HG03520 (cell line): Measurements from ENCODE around the gene BCAR3.
A peak's percentile ranks its signal among the peaks of the same experiment; 100 is the strongest.

ENCODE experiments used
- ATAC-seq: cut with Tn5 transposase; IDR thresholded peaks from one replicate; pipeline ENCODE4 v1.9.1; 2021; ENCODE audit warnings: mild to moderate bottlenecking, moderate library complexity; ENCODE audit not compliant: unreplicated experiment

BCAR3 gene

GRCh38 chr1:93681101-93681988 is at the start of gene BCAR3:
BCAR3 (minus strand) TSS chr1:93681837; CDS start chr1:93674930, 6,907 bp downstream.
- ATAC-seq = peak; percentile 56

- no peak for ATAC-seq
These were observed 49.0 kb upstream of the BCAR3 start for GRCh38 chr1:93730621-93731020.

DNA sequence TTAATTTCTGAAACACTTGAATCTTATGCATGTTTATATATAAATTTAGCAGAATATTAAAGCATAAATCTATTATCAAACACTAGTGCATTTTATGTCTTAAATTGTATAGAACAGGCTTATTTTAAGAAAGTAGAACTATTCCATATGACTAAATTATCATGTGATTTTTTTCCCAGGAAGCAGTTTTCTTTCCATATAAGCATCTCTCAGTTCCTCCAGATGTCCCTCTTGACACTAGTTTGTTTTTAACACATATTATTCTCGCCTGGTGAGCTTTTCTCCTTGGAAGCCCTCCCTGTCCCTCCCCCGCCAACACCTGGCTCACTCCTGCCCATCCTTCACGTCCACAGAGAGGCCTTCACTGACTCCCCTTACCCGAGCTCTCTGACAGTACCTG is 48.3 kb upstream of the BCAR3 start:
- no peak for ATAC-seq

- ATAC-seq = peak; percentile 76
These were observed 47.9 kb upstream of the BCAR3 start for GRCh38 chr1:93729502-93729901.

GRCh38 chr1:93728480-93729131 is 47.0 kb upstream of the BCAR3 start:
- no peak for ATAC-seq

DNA sequence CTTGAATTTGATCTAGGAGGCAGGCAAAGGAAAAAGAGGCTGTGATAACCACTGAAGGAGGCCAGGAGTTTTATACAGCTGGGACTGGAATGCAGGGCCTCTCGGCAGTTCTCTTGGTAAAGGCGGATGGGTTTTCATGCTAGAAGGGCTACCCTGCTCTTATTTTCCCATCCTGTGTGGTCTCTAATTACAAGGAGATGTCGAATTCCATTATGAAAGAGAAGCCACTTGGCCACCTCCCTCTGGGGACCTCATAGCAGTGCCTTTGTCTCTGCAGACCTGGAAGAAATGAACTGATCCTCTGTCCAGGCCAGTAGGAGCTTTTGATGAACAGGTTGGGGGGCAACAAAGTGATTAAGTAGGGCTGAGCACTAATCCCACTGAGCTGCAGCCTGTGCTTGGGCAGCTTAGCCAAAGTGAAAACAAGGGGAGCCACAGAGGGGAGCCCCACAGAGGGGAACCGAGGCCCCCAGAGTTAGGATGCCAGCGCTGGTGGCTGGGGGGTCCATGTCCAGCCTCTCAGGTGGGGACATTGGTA is 42.2 kb upstream of the BCAR3 start:
- ATAC-seq = no peak

DNA sequence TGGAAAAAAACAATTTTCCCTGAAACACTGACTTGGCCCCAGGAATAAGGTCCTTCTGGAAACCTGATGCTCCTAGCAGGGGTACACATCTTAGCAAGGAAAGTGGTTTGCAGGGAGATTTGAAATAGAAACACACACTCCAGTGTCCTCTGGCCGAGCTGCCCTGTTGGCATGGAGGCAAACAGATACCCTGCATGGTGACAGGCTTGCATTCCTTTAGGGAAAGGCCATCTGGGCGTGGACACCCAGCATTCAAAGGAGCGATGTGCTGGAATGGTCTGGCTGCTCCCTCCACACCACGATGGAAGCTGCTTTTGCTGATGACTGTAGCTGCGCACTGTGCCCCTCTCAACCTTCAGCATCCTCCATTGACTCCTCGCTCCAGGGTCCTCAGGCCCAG is 41.5 kb upstream of the BCAR3 start:
- no peak for ATAC-seq

DNA sequence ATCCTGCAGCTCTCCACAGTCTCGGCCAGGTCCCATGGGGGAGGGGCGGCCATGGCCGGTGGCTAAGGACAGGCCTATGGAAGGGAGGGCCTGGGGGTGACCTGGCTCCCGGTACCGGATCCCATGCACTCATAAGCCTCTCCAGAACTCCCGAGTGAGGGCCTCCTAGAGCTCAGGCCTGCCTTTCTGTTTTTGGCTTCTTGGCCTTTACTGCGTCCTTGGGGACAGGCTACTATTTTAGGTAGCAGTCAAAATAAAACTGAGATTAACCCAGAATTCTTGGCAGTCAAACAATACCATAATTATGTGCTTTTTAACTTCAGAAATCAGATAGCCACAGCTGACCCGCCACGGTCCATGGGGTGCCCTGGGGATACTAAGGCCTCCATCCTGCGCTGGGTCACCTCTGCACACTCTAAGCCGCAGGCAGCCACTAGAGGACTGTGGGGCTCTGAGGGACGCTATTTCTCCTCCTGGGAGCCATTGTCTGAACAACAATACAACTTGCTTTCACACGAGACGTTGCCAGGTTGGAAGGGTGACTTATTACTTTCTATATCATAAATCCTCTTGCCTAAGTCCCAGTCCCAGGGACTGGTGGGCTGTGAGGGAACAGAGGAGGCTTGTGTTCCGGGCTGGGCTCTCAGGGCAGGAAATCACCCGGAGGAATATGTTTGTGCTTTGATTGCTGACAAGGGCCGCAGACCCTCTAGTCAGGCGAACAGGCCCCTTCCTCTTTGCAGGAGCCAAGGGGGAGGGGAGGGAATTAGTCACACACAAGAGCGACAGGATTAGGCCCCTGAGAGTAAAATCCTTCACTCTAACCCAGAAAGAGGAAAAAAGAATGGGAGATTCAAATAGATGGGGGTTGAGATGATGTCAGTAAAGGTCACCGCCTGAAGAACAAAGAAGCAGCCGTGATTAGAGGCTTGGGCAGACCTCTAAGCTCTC is 40.7 kb upstream of the BCAR3 start:
- ATAC-seq = no peak

GRCh38 chr1:93720956-93721626 is 39.5 kb upstream of the BCAR3 start:
- ATAC-seq = no peak

- ATAC-seq = no peak
These were observed 36.0 kb upstream of the BCAR3 start for GRCh38 chr1:93717640-93718039.

GRCh38 chr1:93716941-93717368 is 35.3 kb upstream of the BCAR3 start:
- ATAC-seq = peak; percentile 73

DNA sequence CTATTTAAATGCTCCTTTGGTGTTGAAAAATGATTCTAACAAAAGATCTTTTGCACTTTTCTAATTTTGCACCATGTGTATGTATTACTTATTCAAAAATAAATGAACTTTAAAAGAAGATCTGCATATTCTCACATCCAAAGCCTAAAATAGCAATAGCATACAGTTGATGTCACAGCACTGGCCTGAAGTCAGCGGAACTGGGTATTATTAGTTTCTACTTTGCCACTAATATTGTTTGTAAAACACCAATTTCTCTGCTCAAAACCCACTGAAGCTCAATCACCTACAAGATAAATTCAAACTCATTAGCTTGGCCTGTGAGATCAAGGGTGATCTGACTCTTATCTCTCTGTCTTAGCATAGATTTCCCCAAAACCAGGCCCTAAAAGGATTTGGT is 34.5 kb upstream of the BCAR3 start:
- ATAC-seq = no peak

- no peak for ATAC-seq
These were observed 34.0 kb upstream of the BCAR3 start for GRCh38 chr1:93715529-93716126.

- no peak for ATAC-seq
These were observed 32.7 kb upstream of the BCAR3 start for GRCh38 chr1:93714356-93714755.

- ATAC-seq = no peak
These were observed 31.7 kb upstream of the BCAR3 start for GRCh38 chr1:93713341-93713740.

DNA sequence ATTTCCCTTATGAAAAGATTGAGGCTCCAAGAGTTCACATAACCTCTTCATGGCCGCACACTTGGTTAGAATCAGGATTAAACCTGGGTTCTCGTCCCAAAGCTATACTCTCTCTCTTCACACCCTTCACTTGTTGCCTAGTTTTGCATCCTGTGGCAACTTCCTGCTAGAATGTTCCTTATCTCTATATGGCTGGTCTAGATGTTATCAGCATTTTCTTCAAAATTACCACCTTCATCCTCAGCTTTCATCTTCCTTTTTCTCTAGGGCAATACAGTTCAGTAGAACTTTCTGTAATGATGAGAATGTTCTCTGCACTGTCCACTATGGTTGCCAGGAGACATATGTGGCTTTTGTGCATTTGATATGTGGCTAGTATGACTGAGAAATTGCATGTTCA is 31.1 kb upstream of the BCAR3 start:
- no peak for ATAC-seq

DNA sequence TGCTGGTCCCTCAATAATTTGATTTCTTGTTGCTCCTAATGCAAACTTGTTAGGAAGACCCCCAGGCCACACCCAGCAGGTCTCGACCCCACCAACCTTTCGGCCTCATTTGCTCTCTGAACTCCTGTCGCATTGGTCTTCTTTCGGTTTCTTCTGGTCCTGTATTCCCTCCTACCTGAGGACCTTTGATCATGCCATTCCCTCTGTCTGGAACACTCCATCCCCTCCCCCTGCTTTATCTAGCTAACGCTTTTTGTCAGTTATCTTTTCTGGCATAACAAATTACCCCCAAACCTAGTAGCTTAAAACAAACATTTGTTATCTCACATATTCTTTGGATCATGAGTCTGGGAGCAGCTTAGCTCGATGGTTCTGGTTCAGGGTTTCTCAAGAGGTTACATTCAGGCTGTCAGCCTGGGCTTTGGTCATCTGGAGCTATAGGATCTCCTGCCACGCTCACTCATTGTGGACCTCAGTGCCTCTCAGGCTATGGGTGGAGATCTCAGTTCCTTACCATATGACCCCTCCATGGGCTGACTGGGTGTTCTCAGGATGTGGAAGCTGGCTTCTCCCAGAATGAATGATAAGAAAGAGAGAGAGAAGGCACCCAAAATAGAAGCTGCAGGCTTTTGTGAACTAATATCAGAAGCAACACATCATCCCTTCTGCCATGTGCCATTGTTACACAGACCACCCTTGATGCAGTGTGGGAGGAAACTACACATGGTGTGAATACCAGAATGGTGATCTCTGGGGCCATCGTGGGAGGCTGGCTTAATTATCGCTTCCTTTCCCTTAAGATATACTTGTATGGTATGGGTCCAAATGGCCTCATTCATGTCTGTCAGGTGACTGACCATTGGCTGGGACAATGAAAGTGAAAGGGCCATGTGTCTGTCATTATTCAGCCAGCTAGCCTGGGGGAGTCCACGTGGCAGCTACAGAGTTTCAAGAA is 29.1 kb upstream of the BCAR3 start:
- ATAC-seq = no peak

DNA sequence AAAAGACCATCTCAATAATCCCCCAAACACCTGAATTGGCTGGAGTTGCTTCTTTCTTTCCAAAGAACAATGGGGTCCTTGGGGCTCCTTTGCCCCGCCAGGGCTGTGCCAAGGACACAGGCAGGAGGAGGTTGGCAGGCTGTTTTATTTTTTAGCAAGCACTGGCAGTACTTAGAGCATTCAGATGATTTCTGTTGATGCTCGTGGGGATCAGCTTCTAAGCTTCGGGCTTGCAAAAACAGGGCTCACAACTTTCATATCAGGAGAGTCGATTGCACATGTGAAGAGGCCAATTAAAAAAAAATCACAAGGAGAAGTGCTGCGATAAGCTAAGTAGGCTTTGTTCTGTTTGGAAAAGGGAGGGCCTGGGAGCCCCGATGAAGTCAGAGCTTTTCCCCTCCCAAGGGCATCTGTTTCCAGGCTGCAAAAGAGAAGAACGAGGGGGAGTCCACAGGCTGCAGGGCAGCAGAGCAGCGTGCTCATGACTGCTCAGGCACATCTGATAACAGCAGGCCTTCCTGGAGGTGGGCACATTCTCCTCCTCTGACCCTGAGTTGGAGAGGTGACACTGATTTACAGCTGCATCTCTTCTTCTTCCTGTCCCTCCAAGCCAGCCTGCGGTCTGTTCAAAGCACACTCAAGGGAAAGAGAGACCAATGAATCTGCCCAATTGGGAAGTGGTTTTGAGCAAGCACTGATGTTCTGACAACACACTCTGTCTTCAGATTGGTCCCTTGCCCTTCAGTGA is 27.3 kb upstream of the BCAR3 start:
- no peak for ATAC-seq
